ENCODE data around the gene FMO2.
"Not testable (repeated sequence)": the region's sequence is repeated elsewhere in the genome, so short reads cannot be mapped to it uniquely, and the experiment has no call there.

Gene FMO2

GRCh38 chr1:171221665-171222591, 36.8 kb downstream of the FMO2 start:
- no peak for FAIRE-seq

- no peak for FAIRE-seq
Measured at GRCh38 chr1:171222936-171223335, 37.8 kb downstream of the FMO2 start.

DNA sequence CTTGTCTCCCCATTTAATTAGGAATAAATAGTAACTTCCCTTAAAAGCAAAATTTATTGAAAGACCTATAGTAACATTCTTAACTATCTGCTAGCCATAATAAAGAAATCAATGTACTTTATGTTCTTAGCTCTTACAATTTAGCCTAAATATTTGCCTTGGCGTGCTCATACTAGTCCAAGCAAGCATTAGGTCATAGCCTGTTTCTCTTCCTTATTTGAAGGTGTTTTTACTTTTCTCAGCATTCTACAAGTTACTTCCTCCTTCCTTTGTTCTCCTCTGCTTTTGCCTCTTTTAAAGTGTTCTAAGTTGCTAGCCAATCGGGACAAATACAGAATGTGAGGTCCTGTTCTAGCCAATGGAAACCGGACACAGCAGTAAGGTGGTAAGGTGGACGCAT, 39.2 kb downstream of the FMO2 start:
- FAIRE-seq: peak; percentile 55

- FAIRE-seq: no peak
Measured at GRCh38 chr1:171226747-171227370, 41.8 kb downstream of the FMO2 start.

GRCh38 chr1:171231326-171231725, 46.2 kb downstream of the FMO2 start:
- FAIRE-seq: no peak

- no peak for FAIRE-seq
Measured at GRCh38 chr1:171233183-171233582, 48.1 kb downstream of the FMO2 start.

DNA sequence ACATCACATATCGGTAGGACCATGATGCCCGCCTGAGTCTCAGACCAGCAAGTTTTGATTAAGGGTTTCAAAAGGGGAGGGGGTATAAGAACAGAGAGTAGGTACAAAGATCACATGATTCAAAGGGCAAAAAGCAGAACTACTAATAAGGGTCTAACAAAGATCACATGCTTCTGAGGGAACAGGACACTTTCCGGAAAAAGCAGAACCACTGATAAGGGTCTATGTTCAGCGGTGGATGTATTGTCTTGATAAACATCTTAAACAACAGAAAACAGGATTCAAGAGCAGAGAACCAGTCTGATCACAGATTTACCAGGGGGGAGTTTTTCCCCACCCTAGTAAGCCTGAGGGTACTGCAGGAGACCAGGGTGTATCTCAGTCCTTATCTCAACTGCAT, 51.1 kb downstream of the FMO2 start:
- not testable (repeated sequence) for FAIRE-seq

DNA sequence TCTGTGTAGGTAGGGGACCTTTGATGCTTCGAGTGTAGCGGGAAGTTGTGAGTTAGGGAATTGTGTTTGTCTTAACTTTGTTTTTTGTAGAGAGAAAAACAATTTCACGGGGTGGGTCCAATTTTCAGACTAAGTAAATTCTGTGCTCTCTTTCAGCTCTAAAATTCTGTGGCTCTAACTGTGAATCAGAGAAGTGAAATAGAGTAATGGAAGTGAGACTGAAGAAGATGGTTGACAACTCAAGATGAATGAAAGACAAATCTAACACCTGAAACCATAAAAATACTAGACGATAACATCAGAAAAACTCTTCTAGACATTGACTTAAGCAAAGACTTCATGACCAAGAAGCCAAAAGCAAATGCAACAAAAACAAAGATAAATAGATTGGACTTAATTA, 58.8 kb downstream of the FMO2 start:
- no peak for FAIRE-seq

DNA sequence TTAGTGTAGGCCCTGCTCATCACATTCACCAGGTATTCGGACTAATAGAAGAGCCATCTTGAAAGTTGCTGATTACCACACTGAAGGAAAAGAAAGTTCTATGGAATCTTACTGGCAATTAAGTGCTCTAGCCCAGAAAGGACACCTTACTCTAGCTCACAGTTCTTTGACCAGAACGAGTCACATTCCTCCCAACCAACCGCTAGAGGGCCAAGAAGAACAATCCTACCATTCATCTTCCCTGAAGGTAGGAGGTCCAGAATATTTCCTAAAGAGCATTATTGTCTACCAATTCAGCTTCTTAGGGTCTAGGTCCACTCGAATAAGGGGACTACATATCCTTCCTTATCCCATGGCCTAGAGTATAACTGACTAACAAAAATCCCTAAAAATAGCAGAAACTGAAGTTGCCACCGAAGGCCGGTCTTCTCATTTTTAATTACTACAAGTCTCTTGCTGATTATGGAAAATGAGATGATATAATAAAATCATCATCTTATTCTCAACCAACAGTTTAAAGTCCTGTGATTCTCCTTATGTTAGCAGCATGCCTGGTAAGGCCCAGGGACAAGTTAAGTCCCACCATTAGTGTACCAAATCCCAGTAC, 60.5 kb downstream of the FMO2 start:
- FAIRE-seq: no peak

GRCh38 chr1:171247501-171247900, 62.4 kb downstream of the FMO2 start:
- no peak for FAIRE-seq

- FAIRE-seq: no peak
Measured at GRCh38 chr1:171248302-171248701, 63.2 kb downstream of the FMO2 start, which contains the start of gene FMO1. Gene FMO1, plus strand, starts transcription at chr1:171248494. Its CDS starts 9,594 bp downstream, at chr1:171258088.

DNA sequence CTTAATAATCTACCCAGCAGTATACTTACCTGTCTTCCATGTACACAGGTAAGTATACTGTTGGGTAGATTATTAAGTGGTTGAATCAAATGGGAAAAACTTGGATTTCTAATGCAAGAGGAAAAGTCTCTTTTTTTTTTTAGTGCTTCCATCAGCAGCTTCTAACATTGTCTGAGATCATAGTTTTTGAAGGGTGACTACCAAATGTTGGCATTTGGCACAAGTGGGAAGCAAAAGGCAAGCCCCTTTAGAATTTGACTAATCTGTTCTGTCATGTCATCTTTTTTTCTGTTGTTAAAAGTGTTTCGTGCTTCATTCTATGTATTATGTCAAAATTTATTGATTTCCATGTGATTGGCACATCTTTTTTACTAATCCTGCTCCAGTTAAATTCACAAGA, 63.7 kb downstream of the FMO2 start:
- no peak for FAIRE-seq

- no peak for FAIRE-seq
Measured at GRCh38 chr1:171250263-171250662, 65.2 kb downstream of the FMO2 start.

GRCh38 chr1:171251042-171251951, 66.2 kb downstream of the FMO2 start:
- FAIRE-seq: no peak

- FAIRE-seq: no peak
Measured at GRCh38 chr1:171251952-171252300, 66.8 kb downstream of the FMO2 start.

- FAIRE-seq: no peak
Measured at GRCh38 chr1:171252482-171252881, 67.4 kb downstream of the FMO2 start.

DNA sequence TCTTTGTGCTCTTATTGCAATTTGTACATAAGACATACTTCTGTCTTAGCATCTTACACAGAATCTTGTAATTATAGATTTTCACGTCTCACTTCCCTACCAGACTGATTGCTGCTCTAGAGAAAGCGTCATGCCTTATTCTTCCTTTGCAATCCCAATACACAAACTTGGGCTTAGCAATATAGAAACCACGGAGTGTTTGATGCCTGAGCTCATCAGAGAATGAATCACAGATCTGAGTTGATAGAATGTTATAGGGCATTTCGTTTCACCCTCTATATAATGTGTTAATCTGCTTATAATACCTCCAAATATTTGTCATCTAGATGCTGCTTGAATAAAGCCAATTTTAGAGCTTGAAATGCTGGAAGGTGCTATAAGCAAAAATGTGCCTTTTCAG, 69.8 kb downstream of the FMO2 start:
- FAIRE-seq: no peak

GRCh38 chr1:171256940-171257606, 72.0 kb downstream of the FMO2 start:
- FAIRE-seq: no peak

DNA sequence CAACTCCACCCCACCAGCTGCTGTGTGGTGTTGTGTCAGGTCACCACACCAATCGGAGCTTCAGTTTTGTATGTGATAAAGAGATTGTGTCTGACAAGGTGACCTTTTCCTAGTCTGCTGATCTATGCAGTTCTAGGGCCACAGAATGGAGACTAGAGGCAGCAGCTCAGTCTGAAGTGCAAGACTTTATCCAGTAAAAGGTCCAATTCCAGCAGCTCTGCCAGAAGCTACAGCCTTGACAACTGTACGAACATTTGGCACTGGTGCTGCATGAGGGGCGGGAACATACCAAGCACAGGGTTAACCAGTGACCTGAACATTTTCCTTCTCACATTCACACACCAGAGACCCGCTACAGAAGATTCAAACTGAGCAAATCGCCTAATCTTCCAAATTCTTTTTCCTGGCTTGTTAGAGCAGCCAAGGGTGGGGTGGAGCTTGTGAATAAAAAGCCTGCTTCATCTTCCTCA, 72.5 kb downstream of the FMO2 start:
- FAIRE-seq: no peak

DNA sequence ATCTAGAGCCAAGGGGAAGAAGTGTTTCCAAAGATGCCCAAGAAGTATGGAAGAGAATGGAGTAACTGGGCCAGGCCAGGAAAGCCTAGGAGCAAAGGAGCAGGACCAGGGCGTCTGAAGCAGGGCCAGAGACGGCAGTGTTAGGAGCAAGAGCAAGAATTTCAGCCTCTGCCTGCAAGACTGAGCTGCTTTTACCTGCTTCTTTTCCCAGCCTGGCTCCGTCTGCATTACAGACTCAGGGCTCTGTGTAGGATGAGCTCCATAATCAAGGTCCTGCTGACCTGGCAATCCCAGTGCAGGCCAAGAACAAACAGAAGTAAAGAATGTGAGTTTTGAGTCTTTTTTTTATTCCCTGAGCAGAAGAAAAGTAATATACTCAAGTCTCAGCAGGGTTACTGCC, 73.3 kb downstream of the FMO2 start:
- FAIRE-seq: no peak

GRCh38 chr1:171258943-171259342, 73.8 kb downstream of the FMO2 start:
- no peak for FAIRE-seq
